K562 (cell line): ENCODE results near the gene AQP5.

Experiments
- BMI1 ChIP-seq: fragments of 150-350 bp; IDR thresholded peaks from 2 replicates; pipeline ENCODE4 v1.6.1; 2014; ENCODE audit warnings: low read length
- CBX8 ChIP-seq: fragments of 200-600 bp; sonication (generic); IDR thresholded peaks from 2 replicates; pipeline ENCODE4 v1.6.1; 2012; ENCODE audit warnings: borderline replicate concordance, mixed run types, low read depth, mild to moderate bottlenecking, moderate library complexity, mixed read lengths, low read length, control low read depth, inconsistent platforms; ENCODE audit not compliant: poor library complexity, severe bottlenecking; ENCODE audit errors: extremely low read depth
- HDAC6 ChIP-seq: IDR thresholded peaks from 2 replicates; pipeline ENCODE4 v1.6.1; 2012; ENCODE audit warnings: low read depth, mild to moderate bottlenecking, control low read depth, inconsistent platforms, low read length, moderate library complexity
- NFXL1 ChIP-seq: fragments of 450-650 bp; formaldehyde crosslinking; IDR thresholded peaks from 2 replicates; pipeline ENCODE4 v1.4.0; 2021; ENCODE audit warnings: mild to moderate bottlenecking
- POLR2A ChIP-seq: fragments of 450-650 bp; conservative IDR thresholded peaks from 2 replicates; pipeline ENCODE4 v1.6.1; 2016
- RAD51 ChIP-seq: fragments of 450-650 bp; IDR thresholded peaks from 2 replicates; pipeline ENCODE4 v1.7.1; 2016; ENCODE audit warnings: low read depth, mild to moderate bottlenecking, borderline replicate concordance
- TARDBP ChIP-seq: fragments of 450-650 bp; IDR thresholded peaks from 2 replicates; pipeline ENCODE4 v1.6.1; 2016
- XRCC4 ChIP-seq: IDR thresholded peaks from one replicate; pipeline ENCODE4 v1.6.1; 2011; ENCODE audit not compliant: insufficient read depth, insufficient read length; ENCODE audit errors: extremely low read depth
- TF ChIP-seq, protein P1 (sequence below): sonication (generic); formaldehyde crosslinking; IDR thresholded peaks from 2 replicates; pipeline ENCODE4 v1.9.0; 2022; ENCODE audit warnings: mild to moderate bottlenecking, missing genetic modification reagents

GRCh38 chr12:49921299-49921698, 40.4 kb upstream of the AQP5 start:
- TF ChIP-seq CBX8 = no peak
- TF ChIP-seq, protein P1, sequence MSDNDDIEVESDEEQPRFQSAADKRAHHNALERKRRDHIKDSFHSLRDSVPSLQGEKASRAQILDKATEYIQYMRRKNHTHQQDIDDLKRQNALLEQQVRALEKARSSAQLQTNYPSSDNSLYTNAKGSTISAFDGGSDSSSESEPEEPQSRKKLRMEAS (CRISPR knock-in tag) = no peak
- TF ChIP-seq XRCC4 = no peak
- no peak for TF ChIP-seq NFXL1 (CRISPR knock-in tag)
- no peak for TF ChIP-seq HDAC6
- TF ChIP-seq TARDBP = no peak
- no peak for TF ChIP-seq POLR2A
- TF ChIP-seq RAD51 = no peak
- no peak for TF ChIP-seq BMI1
